ENCODE measurements around the gene TUBE1.

The TUBE1 gene

GRCh38 chr6:112044196-112044595 is 43.1 kb downstream of the TUBE1 start:
- Histone ChIP-seq H4K5ac (ENCODE audit: low read length) (no peak overlapping the region), H4K8ac (ENCODE audit: low read depth, low read length) (no peak overlapping the region), H2BK15ac (replicated peaks; ENCODE audit: low read depth) (no peak overlapping the region), H3K23ac (ENCODE audit: low read length) (no peak overlapping the region), H2BK120ac (ENCODE audit: low read depth, low read length) (no peak overlapping the region), H3K18ac (ENCODE audit: low read length) (no peak overlapping the region), H3K27ac (ENCODE audit: low read depth, low read length) (no peak overlapping the region), H3K9ac (ENCODE audit: low read length) (no peak overlapping the region), H3K79me2 (ENCODE audit: control insufficient read depth, insufficient read depth, low read length) (no peaks in the 10 kb centered on the region), H3K36me3 (ENCODE audit: control insufficient read depth, insufficient read depth, low read length) (no peaks in the 10 kb centered on the region), H2AK5ac (ENCODE audit: low read length) (no peak overlapping the region), H3K4me1 (ENCODE audit: control insufficient read depth, low read depth, low read length) (no peaks in the 10 kb centered on the region), H3K4ac (ENCODE audit: low read depth, low read length) (no peak overlapping the region), H3K4me3 (ENCODE audit: low read length) (no peak overlapping the region), H2BK5ac (ENCODE audit: low read length) (no peak overlapping the region), H3K56ac (ENCODE audit: low read length) (no peak overlapping the region), H3K79me1 (ENCODE audit: low read length) (no peaks in the 10 kb centered on the region), H3K4me2 (ENCODE audit: low read length) (no peak overlapping the region), H3K27me3 (ENCODE audit: insufficient read depth, low read length, poor library complexity) (no peaks in the 10 kb centered on the region)
- DNase-seq = no peak
- WGBS (ENCODE audit: extremely low coverage, insufficient coverage, low lambda C conversion rate) = no CpG with 5 or more reads among the region's 8 CpGs

DNA sequence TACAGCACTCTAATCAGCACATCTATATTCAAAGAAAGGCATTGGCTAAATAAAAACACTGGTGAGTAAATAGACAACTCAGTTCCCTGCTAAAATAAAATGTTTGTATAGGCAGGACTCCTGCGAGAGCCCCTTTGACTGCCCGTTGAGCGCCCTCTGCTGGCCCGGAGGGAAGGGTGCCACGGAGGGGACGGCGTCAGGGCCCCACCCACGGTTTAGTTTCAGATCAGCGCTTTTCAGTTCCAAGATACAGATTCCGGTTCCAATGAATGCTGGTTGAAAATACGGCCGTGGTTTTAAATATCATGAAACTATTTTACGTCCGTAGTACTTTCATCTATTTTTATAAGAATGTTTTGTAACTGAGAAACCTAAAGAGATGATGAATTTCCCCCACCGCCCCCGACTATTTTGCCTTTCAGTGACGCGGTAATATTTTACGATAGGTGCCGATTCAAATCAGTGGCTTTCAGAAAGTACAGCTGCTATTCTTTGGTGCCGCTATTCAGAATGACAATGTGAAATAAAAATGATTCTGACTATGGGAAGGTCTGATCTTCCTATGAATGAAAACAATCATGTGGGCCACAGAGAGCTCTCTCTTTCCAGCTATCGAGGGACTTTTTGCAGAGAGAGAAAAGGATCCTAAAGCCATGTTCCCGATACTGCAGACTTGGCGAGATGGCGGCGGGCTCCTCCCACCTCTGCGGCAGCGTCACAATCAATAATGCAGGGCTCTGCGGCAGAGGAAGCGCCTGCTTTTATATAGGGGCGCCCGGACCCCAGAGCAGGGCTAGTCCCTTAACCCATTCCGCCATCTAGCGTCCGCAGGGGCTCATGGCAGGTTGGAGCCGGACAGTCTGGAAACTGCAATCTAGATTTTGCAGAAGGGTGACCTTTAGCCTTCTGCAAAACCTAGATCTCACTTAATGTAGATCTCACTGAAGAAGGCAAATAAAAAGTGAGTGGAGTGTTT is 44.0 kb downstream of the TUBE1 start:
- Histone ChIP-seq H3K4me1 (ENCODE audit: control insufficient read depth, low read depth, low read length) (no peaks in the 10 kb centered on the region), H2BK5ac (ENCODE audit: low read length) (no peak overlapping the region), H3K9ac (ENCODE audit: low read length) (peak overlapping the region; percentile 76), H3K56ac (ENCODE audit: low read length) (peak overlapping the region; percentile 86), H3K27ac (ENCODE audit: low read depth, low read length) (no peak overlapping the region), H3K79me1 (ENCODE audit: low read length) (no peaks in the 10 kb centered on the region), H3K4me2 (ENCODE audit: low read length) (peak overlapping the region; percentile 51), H4K8ac (ENCODE audit: low read depth, low read length) (no peak overlapping the region), H2BK15ac (replicated peaks; ENCODE audit: low read depth) (no peak overlapping the region), H3K4me3 (ENCODE audit: low read length) (peak overlapping the region; percentile 62), H3K27me3 (ENCODE audit: insufficient read depth, low read length, poor library complexity) (no peaks in the 10 kb centered on the region), H2AK5ac (ENCODE audit: low read length) (no peak overlapping the region), H3K23ac (ENCODE audit: low read length) (no peak overlapping the region), H4K5ac (ENCODE audit: low read length) (no peak overlapping the region), H3K18ac (ENCODE audit: low read length) (no peak overlapping the region), H3K79me2 (ENCODE audit: control insufficient read depth, insufficient read depth, low read length) (no peaks in the 10 kb centered on the region), H2BK120ac (ENCODE audit: low read depth, low read length) (no peak overlapping the region), H3K4ac (ENCODE audit: low read depth, low read length) (no peak overlapping the region), H3K36me3 (ENCODE audit: control insufficient read depth, insufficient read depth, low read length) (no peaks in the 10 kb centered on the region)
- WGBS (ENCODE audit: extremely low coverage, insufficient coverage, low lambda C conversion rate) = no CpG with 5 or more reads among the region's 36 CpGs
- peak; percentile 97 for DNase-seq

DNA sequence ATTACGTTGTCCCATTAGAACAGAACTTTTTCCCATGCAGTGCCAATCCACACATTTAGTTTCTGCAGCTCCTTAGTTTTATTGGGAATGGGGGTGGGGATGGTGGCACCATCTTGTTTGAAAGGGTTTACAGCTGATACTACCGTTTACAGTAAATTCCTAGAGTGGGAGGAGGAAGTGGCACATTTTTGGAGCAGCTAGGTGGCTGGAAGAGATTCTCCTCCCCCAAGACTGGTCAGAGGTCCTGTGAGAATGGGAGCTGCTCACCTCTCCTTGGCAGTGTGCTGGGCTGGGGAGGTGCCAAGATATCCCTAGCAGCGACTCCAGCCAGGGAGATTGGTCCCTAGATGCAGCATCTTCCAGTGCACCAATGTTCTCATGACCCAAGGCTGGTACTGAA is 45.7 kb downstream of the TUBE1 start:
- no peak overlapping the region for H4K5ac ChIP-seq (ENCODE audit: low read length)
- no peak overlapping the region for H2BK15ac ChIP-seq (replicated peaks; ENCODE audit: low read depth)
- H3K4me2 ChIP-seq (ENCODE audit: low read length) = no peak overlapping the region
- no peak overlapping the region for H3K4me3 ChIP-seq (ENCODE audit: low read length)
- no CpG with 5 or more reads among the region's 3 CpGs for WGBS (ENCODE audit: extremely low coverage, insufficient coverage, low lambda C conversion rate)
- no peak overlapping the region for H3K23ac ChIP-seq (ENCODE audit: low read length)
- no peaks in the 10 kb centered on the region for H3K36me3 ChIP-seq (ENCODE audit: control insufficient read depth, insufficient read depth, low read length)
- H4K8ac ChIP-seq (ENCODE audit: low read depth, low read length) = no peak overlapping the region
- H3K4ac ChIP-seq (ENCODE audit: low read depth, low read length) = no peak overlapping the region
- H2BK120ac ChIP-seq (ENCODE audit: low read depth, low read length) = no peak overlapping the region
- no peak overlapping the region for H2BK5ac ChIP-seq (ENCODE audit: low read length)
- no peak overlapping the region for H3K56ac ChIP-seq (ENCODE audit: low read length)
- no peaks in the 10 kb centered on the region for H3K27me3 ChIP-seq (ENCODE audit: insufficient read depth, low read length, poor library complexity)
- peak; percentile 61 for DNase-seq
- no peak overlapping the region for H3K9ac ChIP-seq (ENCODE audit: low read length)
- H2AK5ac ChIP-seq (ENCODE audit: low read length) = no peak overlapping the region
- no peaks in the 10 kb centered on the region for H3K79me1 ChIP-seq (ENCODE audit: low read length)
- no peak overlapping the region for H3K18ac ChIP-seq (ENCODE audit: low read length)
- H3K79me2 ChIP-seq (ENCODE audit: control insufficient read depth, insufficient read depth, low read length) = no peaks in the 10 kb centered on the region
- H3K27ac ChIP-seq (ENCODE audit: low read depth, low read length) = no peak overlapping the region
- no peaks in the 10 kb centered on the region for H3K4me1 ChIP-seq (ENCODE audit: control insufficient read depth, low read depth, low read length)

DNA sequence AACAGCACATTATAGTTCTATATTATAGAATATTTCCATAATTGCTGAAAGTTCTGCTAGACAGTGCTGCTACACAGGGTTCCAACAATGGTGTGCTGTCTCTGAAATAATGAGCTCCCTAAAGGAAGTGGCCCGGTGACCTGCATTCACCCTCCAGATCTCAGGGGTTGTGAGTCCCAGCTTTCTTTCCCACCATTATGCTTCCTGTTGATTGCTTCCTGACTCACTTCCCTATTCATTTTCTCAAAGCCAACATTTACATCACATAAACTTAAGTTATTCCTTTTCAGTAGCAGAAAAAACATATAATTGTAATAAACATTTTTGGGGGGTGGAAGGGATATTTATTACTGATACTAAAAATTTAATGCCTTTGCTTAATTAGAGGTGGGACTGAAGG is 46.3 kb downstream of the TUBE1 start:
- H3K27ac ChIP-seq (ENCODE audit: low read depth, low read length) = no peak overlapping the region
- no peak overlapping the region for H3K4me2 ChIP-seq (ENCODE audit: low read length)
- no peak for DNase-seq
- no peak overlapping the region for H2BK5ac ChIP-seq (ENCODE audit: low read length)
- H3K27me3 ChIP-seq (ENCODE audit: insufficient read depth, low read length, poor library complexity) = no peaks in the 10 kb centered on the region
- no peak overlapping the region for H2AK5ac ChIP-seq (ENCODE audit: low read length)
- H3K23ac ChIP-seq (ENCODE audit: low read length) = no peak overlapping the region
- no peak overlapping the region for H2BK15ac ChIP-seq (replicated peaks; ENCODE audit: low read depth)
- no CpG with 5 or more reads among the region's 1 CpG for WGBS (ENCODE audit: extremely low coverage, insufficient coverage, low lambda C conversion rate)
- H2BK120ac ChIP-seq (ENCODE audit: low read depth, low read length) = no peak overlapping the region
- H3K4ac ChIP-seq (ENCODE audit: low read depth, low read length) = no peak overlapping the region
- no peak overlapping the region for H3K9ac ChIP-seq (ENCODE audit: low read length)
- no peak overlapping the region for H3K4me3 ChIP-seq (ENCODE audit: low read length)
- H3K18ac ChIP-seq (ENCODE audit: low read length) = no peak overlapping the region
- H4K5ac ChIP-seq (ENCODE audit: low read length) = no peak overlapping the region
- no peaks in the 10 kb centered on the region for H3K79me2 ChIP-seq (ENCODE audit: control insufficient read depth, insufficient read depth, low read length)
- H3K79me1 ChIP-seq (ENCODE audit: low read length) = no peaks in the 10 kb centered on the region
- no peaks in the 10 kb centered on the region for H3K4me1 ChIP-seq (ENCODE audit: control insufficient read depth, low read depth, low read length)
- H3K36me3 ChIP-seq (ENCODE audit: control insufficient read depth, insufficient read depth, low read length) = no peaks in the 10 kb centered on the region
- H3K56ac ChIP-seq (ENCODE audit: low read length) = no peak overlapping the region
- no peak overlapping the region for H4K8ac ChIP-seq (ENCODE audit: low read depth, low read length)

DNA sequence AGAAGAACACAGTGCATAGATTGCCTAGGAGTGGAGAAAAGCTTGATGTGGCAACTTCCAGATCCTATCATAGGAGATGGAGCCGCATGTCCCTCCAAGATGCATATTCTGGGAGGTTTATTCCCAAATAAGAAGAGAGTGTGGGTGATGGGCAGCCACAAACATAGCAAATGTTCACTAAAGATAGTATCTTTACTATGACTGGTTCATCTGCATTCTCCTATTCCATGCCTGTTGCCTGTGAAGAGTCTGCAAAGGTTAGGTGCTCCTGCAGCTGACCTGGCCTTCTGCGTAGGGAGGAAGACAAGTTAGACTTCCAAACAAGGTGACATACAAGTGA is 47.9 kb downstream of the TUBE1 start:
- Histone ChIP-seq H3K27me3 (ENCODE audit: insufficient read depth, low read length, poor library complexity) (no peaks in the 10 kb centered on the region), H3K4me1 (ENCODE audit: control insufficient read depth, low read depth, low read length) (no peaks in the 10 kb centered on the region), H3K56ac (ENCODE audit: low read length) (no peak overlapping the region), H3K4me2 (ENCODE audit: low read length) (no peak overlapping the region), H3K4me3 (ENCODE audit: low read length) (no peak overlapping the region), H2AK5ac (ENCODE audit: low read length) (no peak overlapping the region), H2BK120ac (ENCODE audit: low read depth, low read length) (no peak overlapping the region), H3K9ac (ENCODE audit: low read length) (no peak overlapping the region), H3K79me2 (ENCODE audit: control insufficient read depth, insufficient read depth, low read length) (no peaks in the 10 kb centered on the region), H3K18ac (ENCODE audit: low read length) (no peak overlapping the region), H3K79me1 (ENCODE audit: low read length) (no peaks in the 10 kb centered on the region), H4K5ac (ENCODE audit: low read length) (no peak overlapping the region), H3K23ac (ENCODE audit: low read length) (no peak overlapping the region), H2BK5ac (ENCODE audit: low read length) (no peak overlapping the region), H3K27ac (ENCODE audit: low read depth, low read length) (no peak overlapping the region), H2BK15ac (replicated peaks; ENCODE audit: low read depth) (no peak overlapping the region), H3K36me3 (ENCODE audit: control insufficient read depth, insufficient read depth, low read length) (no peaks in the 10 kb centered on the region), H4K8ac (ENCODE audit: low read depth, low read length) (no peak overlapping the region), H3K4ac (ENCODE audit: low read depth, low read length) (no peak overlapping the region)
- WGBS (ENCODE audit: extremely low coverage, insufficient coverage, low lambda C conversion rate) = no CpG with 5 or more reads among the region's 2 CpGs
- DNase-seq = no peak

Data from mesendoderm (in vitro differentiated cells).